Keratinocyte (primary cell): ENCODE measurements around the gene HSPA4L. TPM values are rescaled to one million over a fixed set of nuclear protein-coding genes. Genes with fewer than 3 reads are reported as not detected.

Experiments
- DNase-seq: peaks from one replicate; pipeline ENCODE4 v3.0.0-alpha.2; 2011; ENCODE audit warnings: low read depth, missing footprints, low spot score
- FAIRE-seq: peaks from 2 replicates; lab custom pipeline; 2011; peaks lifted over from hg19 to GRCh38; lab: Jason Lieb, UNC
- H2AFZ ChIP-seq: 2 replicates; pipeline ENCODE4 v1.6.0; 2012; ENCODE audit warnings: low read length, control low read depth, inconsistent platforms; ENCODE audit not compliant: control insufficient read depth
- H3K27ac ChIP-seq: 2 replicates; pipeline ENCODE4 v1.5.1; 2011; ENCODE audit warnings: low read length; ENCODE audit not compliant: control insufficient read depth, insufficient read depth
- H3K27me3 ChIP-seq: 3 replicates; pipeline ENCODE4 v1.6.0; 2011; ENCODE audit warnings: low read length; ENCODE audit not compliant: control insufficient read depth, insufficient read depth; ENCODE audit errors: extremely low read depth
- H3K36me3 ChIP-seq, 2 experiments: 2 replicates in 1 of 2; 3 replicates in 1 of 2; pipeline ENCODE4 v1.5.1; 2011; ENCODE audit warnings: low read length in 2 of 2, mild to moderate bottlenecking in 1 of 2; ENCODE audit not compliant: control insufficient read depth in 2 of 2, insufficient read depth in 2 of 2; ENCODE audit errors: extremely low read depth in 1 of 2
- H3K4me1 ChIP-seq: 3 replicates; pipeline ENCODE4 v1.5.1; 2011; ENCODE audit warnings: low read length; ENCODE audit not compliant: control insufficient read depth, insufficient read depth; ENCODE audit errors: extremely low read depth
- H3K4me2 ChIP-seq: 3 replicates; pipeline ENCODE4 v1.6.0; 2011; ENCODE audit warnings: low read depth, low read length; ENCODE audit not compliant: control insufficient read depth, insufficient read depth; ENCODE audit errors: extremely low read depth
- H3K4me3 ChIP-seq, 3 experiments: fragments of 200-600 bp in 1 of 3; sonication (generic) in 1 of 3; 2 replicates in 2 of 3; 3 replicates in 1 of 3; pipeline ENCODE4 v1.5.1; 2011 to 2016; ENCODE audit warnings: low read length in 3 of 3, mild to moderate bottlenecking in 3 of 3, control low read depth in 2 of 3, inconsistent platforms in 1 of 3, low read depth in 1 of 3, mixed read lengths in 1 of 3, mixed run types in 1 of 3, moderate library complexity in 1 of 3; ENCODE audit not compliant: control insufficient read depth in 2 of 3, insufficient read depth in 2 of 3; ENCODE audit errors: extremely low read depth in 1 of 3
- H3K79me2 ChIP-seq: 2 replicates; pipeline ENCODE4 v1.6.0; 2012; ENCODE audit warnings: low read length; ENCODE audit not compliant: control insufficient read depth, insufficient read depth
- H3K9ac ChIP-seq: 3 replicates; pipeline ENCODE4 v1.6.0; 2011; ENCODE audit warnings: low read length; ENCODE audit not compliant: control insufficient read depth, insufficient read depth; ENCODE audit errors: extremely low read depth
- H3K9me1 ChIP-seq: 3 replicates; pipeline ENCODE4 v1.6.0; 2011; ENCODE audit warnings: low read length; ENCODE audit not compliant: control insufficient read depth, insufficient read depth; ENCODE audit errors: extremely low read depth
- H3K9me3 ChIP-seq: 2 replicates; pipeline ENCODE4 v1.5.1; 2012; ENCODE audit warnings: low read depth, low read length; ENCODE audit not compliant: control insufficient read depth
- H4K20me1 ChIP-seq: 3 replicates; pipeline ENCODE4 v1.6.0; 2011; ENCODE audit warnings: low read length; ENCODE audit not compliant: control insufficient read depth, insufficient read depth; ENCODE audit errors: extremely low read depth
- EZH2 ChIP-seq: IDR thresholded peaks from one replicate; pipeline ENCODE4 v1.6.1; 2012; ENCODE audit warnings: inconsistent platforms, mild to moderate bottlenecking, low read length, moderate library complexity
- dilution Hi-C: fragments of 300-500 bp; cut with MboI; formaldehyde crosslinking; loops from one replicate; pipeline ENCODE4 v1.7.0; 2020; ENCODE audit warnings: low sequenced_read_pairs; ENCODE audit not compliant: extremely low pct_ligation_motif_present
- polyA plus RNA-seq, 5 experiments: library from polyadenylated mRNA; depleted of rRNA in 3 of 5; stranded (reverse) in 3 of 5; stranded (forward) in 1 of 5; unstranded in 1 of 5; fragments of >200 nt; gene quantifications; 1 replicate in 1 of 5; 2 replicates in 3 of 5; 3 replicates in 1 of 5; pipeline versions ENCODE4 v1.2.1 to v1.2.3, GENCODE V29; 2011 to 2012; ENCODE audit warnings: missing spikeins in 2 of 5, low read depth in 1 of 5, low replicate concordance in 1 of 5
- TF ChIP-seq, protein P1 (sequence below), 3 experiments: IDR thresholded peaks in 1 of 3; conservative IDR thresholded peaks in 1 of 3; optimal IDR thresholded peaks in 1 of 3; 2 replicates in 2 of 3; 3 replicates in 1 of 3; pipeline versions ENCODE3 to v1.5.1; 2011; ENCODE audit warnings: low read length in 3 of 3, mild to moderate bottlenecking in 3 of 3, moderate library complexity in 2 of 3, control low read depth in 1 of 3, inconsistent platforms in 1 of 3; ENCODE audit not compliant: insufficient read depth in 2 of 3; ENCODE audit errors: extremely low read depth in 1 of 3

The HSPA4L gene
- polyA plus RNA-seq, 1 donor (not counting 4 experiments of a cell fraction or from before 2014, with no cell fraction given), result 25.4 TPM

DNA sequence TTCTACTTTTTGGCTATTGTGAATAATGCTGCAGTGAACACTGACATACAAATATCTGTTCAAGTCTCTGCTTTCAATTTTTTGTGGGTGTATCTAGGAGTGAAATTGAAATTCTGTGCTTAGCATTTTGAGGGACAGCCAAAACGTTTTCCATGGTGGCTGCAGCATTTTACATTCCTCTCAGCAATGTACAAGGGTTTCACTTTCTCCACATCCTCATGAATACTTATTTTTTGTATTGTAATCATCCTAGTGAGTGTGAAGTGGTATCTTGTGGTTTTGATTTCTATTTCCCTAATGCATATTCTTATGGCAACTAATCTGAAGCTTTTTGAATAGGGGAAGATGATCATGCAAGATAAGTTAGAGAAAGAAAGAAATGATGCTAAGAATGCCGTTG is 40.3 kb downstream of the HSPA4L start:
- Histone ChIP-seq H3K9me1 (no peaks in the 10 kb centered on the region), H4K20me1 (no peaks in the 10 kb centered on the region), H3K4me1 (no peaks in the 10 kb centered on the region), H3K79me2 (no peaks in the 10 kb centered on the region), H3K9ac (no peak overlapping the region), H3K27ac (no peak overlapping the region), H3K4me2 (no peak overlapping the region), H3K27me3 (no peaks in the 10 kb centered on the region), H3K4me3 (no peak overlapping the region), H3K9me3 (no peaks in the 10 kb centered on the region), H3K36me3 (peaks cover 0 to 3% of the 10 kb centered on the region in 2 experiments), H2AFZ (no peak overlapping the region)
- FAIRE-seq, result no peak
- dilution Hi-C loops, result no loop called here
- TF ChIP-seq, protein P1, sequence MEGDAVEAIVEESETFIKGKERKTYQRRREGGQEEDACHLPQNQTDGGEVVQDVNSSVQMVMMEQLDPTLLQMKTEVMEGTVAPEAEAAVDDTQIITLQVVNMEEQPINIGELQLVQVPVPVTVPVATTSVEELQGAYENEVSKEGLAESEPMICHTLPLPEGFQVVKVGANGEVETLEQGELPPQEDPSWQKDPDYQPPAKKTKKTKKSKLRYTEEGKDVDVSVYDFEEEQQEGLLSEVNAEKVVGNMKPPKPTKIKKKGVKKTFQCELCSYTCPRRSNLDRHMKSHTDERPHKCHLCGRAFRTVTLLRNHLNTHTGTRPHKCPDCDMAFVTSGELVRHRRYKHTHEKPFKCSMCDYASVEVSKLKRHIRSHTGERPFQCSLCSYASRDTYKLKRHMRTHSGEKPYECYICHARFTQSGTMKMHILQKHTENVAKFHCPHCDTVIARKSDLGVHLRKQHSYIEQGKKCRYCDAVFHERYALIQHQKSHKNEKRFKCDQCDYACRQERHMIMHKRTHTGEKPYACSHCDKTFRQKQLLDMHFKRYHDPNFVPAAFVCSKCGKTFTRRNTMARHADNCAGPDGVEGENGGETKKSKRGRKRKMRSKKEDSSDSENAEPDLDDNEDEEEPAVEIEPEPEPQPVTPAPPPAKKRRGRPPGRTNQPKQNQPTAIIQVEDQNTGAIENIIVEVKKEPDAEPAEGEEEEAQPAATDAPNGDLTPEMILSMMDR (optimal IDR thresholded peaks at IDR 0.05 in 1 of 3, IDR thresholded peaks at IDR 0.05 in 1 of 3, conservative IDR thresholded peaks at IDR 0.05 in 1 of 3; ENCODE audit: extremely low read depth in 1 of 3, insufficient read depth in 2 of 3, low read length in 3 of 3), result no peak
- no peak for TF ChIP-seq EZH2
- no peak for DNase-seq

DNA sequence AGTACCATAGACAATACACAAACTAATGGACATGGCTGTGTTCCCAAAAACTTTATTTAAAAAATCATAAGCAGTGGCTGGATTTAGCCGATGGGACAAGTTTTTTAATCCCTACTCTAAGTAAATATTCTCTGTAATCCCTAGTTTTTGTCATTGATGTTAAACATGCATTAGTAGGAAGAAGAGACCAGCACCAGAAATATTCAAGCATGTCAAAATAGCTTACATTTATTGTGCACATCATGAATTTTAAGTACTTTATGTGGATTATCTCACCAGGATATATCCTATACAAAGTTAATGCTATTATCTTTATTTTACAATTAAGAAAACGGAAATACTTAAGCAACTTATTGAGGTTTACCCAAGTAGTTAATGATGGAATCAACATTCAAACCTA is 46.0 kb downstream of the HSPA4L start:
- TF ChIP-seq EZH2, result no peak
- TF ChIP-seq, protein P1 (optimal IDR thresholded peaks at IDR 0.05 in 1 of 3, IDR thresholded peaks at IDR 0.05 in 1 of 3, conservative IDR thresholded peaks at IDR 0.05 in 1 of 3; ENCODE audit: extremely low read depth in 1 of 3, insufficient read depth in 2 of 3, low read length in 3 of 3), result no peak
- Histone ChIP-seq H3K36me3 (peaks cover 0 to 3% of the 10 kb centered on the region in 2 experiments), H3K27ac (no peak overlapping the region), H4K20me1 (no peaks in the 10 kb centered on the region), H2AFZ (no peak overlapping the region), H3K9me1 (no peaks in the 10 kb centered on the region), H3K9ac (no peak overlapping the region), H3K9me3 (no peaks in the 10 kb centered on the region), H3K4me2 (no peak overlapping the region), H3K4me3 (no peak overlapping the region), H3K79me2 (no peaks in the 10 kb centered on the region), H3K4me1 (no peaks in the 10 kb centered on the region), H3K27me3 (no peaks in the 10 kb centered on the region)
- FAIRE-seq, result no peak
- dilution Hi-C loops, result no loop called here
- no peak for DNase-seq
